Measurements from ENCODE around the gene INPP5E.

GRCh38 chr9:136436055-136436634 lies 3.5 kb downstream of the INPP5E start:
- TF ChIP-seq CTCF (IDR thresholded peaks at IDR 0.05), result no peak
- no peak for TF ChIP-seq POLR2A (IDR thresholded peaks at IDR 0.05)

Data from adrenal gland (tissue), 5 donors.